Mesothelial cell of epicardium (in vitro differentiated cells): ENCODE data around the gene NCLN. TPM values are rescaled to one million over a fixed set of nuclear protein-coding genes. Genes with fewer than 3 reads are reported as not detected.

Experiments
- DNase-seq, 2 experiments: peaks; one replicate each; pipeline ENCODE4 v3.0.0; 2021; ENCODE audit warnings: low spot score in 2 of 2; ENCODE audit not compliant: unreplicated experiment in 2 of 2
- H3K27ac Mint-ChIP-seq: 2 replicates; pipeline ENCODE4 v1.8.0; 2021; ENCODE audit warnings: mixed read lengths
- H3K27me3 Mint-ChIP-seq: 2 replicates; pipeline ENCODE4 v1.8.0; 2021; ENCODE audit warnings: low read depth, mixed read lengths
- H3K36me3 Mint-ChIP-seq: 2 replicates; pipeline ENCODE4 v1.8.0; 2021; ENCODE audit warnings: mixed read lengths
- H3K4me1 Mint-ChIP-seq: 2 replicates; pipeline ENCODE4 v1.8.0; 2021; ENCODE audit warnings: mixed read lengths
- H3K4me3 Mint-ChIP-seq: 2 replicates; pipeline ENCODE4 v1.8.0; 2021; ENCODE audit warnings: mild to moderate bottlenecking, moderate library complexity, mixed read lengths
- H3K9me3 Mint-ChIP-seq: 2 replicates; pipeline ENCODE4 v1.8.0; 2021; ENCODE audit warnings: mixed read lengths
- total RNA-seq: library from RNA; stranded (reverse); gene quantifications from 3 replicates; pipeline ENCODE4 v1.2.1, GENCODE V29; 2021
- TF ChIP-seq, protein P1 (sequence below): fragments of 200-600 bp; sonication (generic); IDR thresholded peaks from one replicate; pipeline ENCODE4 v1.5.0; 2021; ENCODE audit warnings: antibody characterized with exemption; ENCODE audit not compliant: unreplicated experiment

NCLN gene
- total RNA-seq, 1 donor from 2014 or later = 51.2 TPM

DNA sequence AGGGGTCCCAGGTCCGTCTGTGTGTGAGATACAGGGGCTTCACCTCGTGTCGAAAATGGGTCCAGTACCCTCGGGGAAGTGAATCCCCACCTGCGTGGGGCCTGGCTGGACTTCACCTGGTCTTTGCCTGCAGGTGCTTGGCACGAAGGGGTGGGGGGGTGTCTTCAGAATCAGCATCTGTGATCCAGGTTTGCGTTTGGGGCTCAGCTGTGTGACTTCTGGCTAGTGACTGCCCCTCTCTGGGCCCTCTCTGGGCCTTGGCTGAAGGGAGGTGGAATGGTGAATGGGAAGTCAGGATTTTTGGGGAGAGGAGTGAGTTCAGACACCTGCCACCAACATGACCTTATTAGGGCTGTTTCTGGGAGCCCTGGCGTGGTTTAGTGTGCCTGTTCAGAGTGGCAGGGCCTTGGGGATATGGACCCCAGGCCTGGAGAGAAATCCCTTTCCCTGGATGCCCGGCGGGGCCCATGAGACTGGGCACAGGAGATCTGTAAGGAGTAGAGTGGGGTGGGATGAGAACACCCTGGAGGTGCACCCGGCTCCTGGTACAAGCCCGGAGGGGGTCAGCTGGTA lies 41.4 kb downstream of the NCLN start:
- H3K4me1 Mint-ChIP-seq = no peaks in the 10 kb centered on the region
- DNase-seq = no peak
- no peak overlapping the region for H3K4me3 Mint-ChIP-seq
- H3K36me3 Mint-ChIP-seq = no peaks in the 10 kb centered on the region
- H3K27ac Mint-ChIP-seq = no peak overlapping the region
- TF ChIP-seq, protein P1, sequence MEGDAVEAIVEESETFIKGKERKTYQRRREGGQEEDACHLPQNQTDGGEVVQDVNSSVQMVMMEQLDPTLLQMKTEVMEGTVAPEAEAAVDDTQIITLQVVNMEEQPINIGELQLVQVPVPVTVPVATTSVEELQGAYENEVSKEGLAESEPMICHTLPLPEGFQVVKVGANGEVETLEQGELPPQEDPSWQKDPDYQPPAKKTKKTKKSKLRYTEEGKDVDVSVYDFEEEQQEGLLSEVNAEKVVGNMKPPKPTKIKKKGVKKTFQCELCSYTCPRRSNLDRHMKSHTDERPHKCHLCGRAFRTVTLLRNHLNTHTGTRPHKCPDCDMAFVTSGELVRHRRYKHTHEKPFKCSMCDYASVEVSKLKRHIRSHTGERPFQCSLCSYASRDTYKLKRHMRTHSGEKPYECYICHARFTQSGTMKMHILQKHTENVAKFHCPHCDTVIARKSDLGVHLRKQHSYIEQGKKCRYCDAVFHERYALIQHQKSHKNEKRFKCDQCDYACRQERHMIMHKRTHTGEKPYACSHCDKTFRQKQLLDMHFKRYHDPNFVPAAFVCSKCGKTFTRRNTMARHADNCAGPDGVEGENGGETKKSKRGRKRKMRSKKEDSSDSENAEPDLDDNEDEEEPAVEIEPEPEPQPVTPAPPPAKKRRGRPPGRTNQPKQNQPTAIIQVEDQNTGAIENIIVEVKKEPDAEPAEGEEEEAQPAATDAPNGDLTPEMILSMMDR = no peak
- H3K27me3 Mint-ChIP-seq = peaks cover 47% of the 10 kb centered on the region
- H3K9me3 Mint-ChIP-seq = no peaks in the 10 kb centered on the region

DNA sequence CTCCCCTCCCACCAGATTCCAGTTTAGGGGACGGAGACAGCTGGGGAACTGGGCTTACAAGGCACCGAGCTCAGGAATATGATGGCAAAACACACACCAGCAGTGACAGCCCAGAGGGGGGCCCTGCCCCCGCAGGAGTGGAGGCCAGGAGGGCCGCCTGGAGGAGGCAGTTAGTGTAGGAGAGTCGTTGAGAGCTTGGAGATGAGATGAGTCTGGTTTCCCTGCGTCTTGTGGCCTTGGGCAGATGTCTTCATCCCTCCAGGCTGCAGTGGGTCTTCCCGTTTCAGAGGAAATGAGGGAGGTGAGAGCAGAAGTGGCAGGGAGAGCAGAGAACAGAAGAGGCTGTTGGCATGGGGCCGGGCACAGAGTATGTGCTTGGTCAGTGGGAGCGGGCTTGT lies 43.6 kb downstream of the NCLN start:
- H3K27ac Mint-ChIP-seq = no peak overlapping the region
- no peak overlapping the region for H3K4me3 Mint-ChIP-seq
- no peaks in the 10 kb centered on the region for H3K4me1 Mint-ChIP-seq
- peaks cover 51% of the 10 kb centered on the region for H3K27me3 Mint-ChIP-seq
- H3K36me3 Mint-ChIP-seq = no peaks in the 10 kb centered on the region
- TF ChIP-seq, protein P1 = no peak
- no peaks in the 10 kb centered on the region for H3K9me3 Mint-ChIP-seq
- DNase-seq = no peak

DNA sequence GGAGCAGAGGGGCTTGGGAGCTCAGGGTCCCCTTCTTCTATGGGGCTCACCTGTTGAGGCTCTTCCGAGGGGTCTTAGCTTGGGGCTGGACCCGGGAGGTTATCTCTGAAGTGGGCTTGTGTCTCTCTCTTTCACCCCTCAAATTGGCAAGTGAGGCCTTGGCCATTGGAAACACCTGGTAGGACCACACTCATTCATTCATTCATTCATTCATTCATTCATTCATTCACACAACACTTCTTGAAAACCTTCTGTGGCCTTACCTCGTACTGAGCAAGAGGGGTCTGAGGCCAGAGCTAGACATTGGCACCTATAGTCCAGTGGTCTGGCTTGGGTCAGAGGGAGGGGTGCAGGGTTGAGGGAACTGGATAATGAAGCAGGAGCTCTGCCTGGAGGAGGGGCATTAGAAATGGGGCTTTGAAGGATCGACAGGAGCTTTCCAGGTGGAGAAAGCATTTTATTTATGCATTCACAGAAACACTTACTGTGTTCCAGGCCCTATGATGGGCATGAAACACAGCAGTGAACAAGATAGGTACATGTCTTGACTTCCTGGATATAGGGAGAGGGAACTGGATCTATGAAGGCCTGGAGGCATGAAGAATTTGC lies 44.3 kb downstream of the NCLN start:
- no peak overlapping the region for H3K4me3 Mint-ChIP-seq
- H3K27ac Mint-ChIP-seq = no peak overlapping the region
- TF ChIP-seq, protein P1 = no peak
- H3K9me3 Mint-ChIP-seq = no peaks in the 10 kb centered on the region
- no peak for DNase-seq
- H3K4me1 Mint-ChIP-seq = no peaks in the 10 kb centered on the region
- peaks cover 55% of the 10 kb centered on the region for H3K27me3 Mint-ChIP-seq
- H3K36me3 Mint-ChIP-seq = no peaks in the 10 kb centered on the region

DNA sequence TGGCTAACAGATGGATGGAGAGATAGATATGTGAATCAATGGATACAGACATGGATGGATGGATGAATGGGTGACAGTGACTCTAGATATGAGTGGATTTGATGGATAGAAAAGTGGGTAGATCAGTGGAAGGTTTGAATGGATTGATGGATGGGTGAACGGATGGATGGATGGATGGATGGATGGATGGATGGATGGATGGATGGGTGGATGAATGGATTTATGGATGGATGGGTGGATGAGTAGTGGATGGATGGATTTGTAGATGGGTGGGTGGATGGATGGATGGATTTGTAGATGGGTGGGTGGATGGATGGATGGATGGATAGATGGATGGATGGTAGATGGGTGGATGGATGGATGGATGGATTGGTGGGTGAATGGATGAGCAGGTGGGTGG lies 45.6 kb downstream of the NCLN start:
- TF ChIP-seq, protein P1 = no peak
- Mint-ChIP-seq H3K27me3 (peaks cover 50% of the 10 kb centered on the region), H3K4me1 (no peaks in the 10 kb centered on the region), H3K4me3 (no peak overlapping the region), H3K36me3 (no peaks in the 10 kb centered on the region), H3K9me3 (no peaks in the 10 kb centered on the region), H3K27ac (no peak overlapping the region)
- DNase-seq = no peak

DNA sequence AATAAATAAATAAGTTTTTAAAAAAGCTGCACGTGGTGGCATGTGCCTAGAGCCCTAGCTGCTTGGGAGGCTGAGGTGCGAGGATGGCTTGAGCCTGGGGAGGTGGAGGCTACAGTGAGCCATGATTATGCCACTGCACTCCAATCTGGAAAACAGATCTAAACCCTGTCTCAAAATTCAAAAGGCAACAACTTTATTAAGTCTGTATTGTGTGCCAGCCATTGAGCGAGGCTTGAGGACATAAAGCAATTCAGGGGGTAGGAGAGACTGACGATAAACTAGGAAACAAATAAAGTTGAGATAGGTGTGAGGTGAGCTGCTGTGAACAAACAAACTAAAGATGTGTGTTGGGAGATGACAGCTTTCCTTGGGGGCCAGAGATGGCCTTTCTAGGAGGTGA lies 47.4 kb downstream of the NCLN start:
- Mint-ChIP-seq H3K27me3 (peaks cover 32% of the 10 kb centered on the region), H3K4me3 (no peak overlapping the region), H3K4me1 (no peaks in the 10 kb centered on the region), H3K36me3 (no peaks in the 10 kb centered on the region), H3K27ac (no peak overlapping the region), H3K9me3 (no peaks in the 10 kb centered on the region)
- TF ChIP-seq, protein P1 = no peak
- no peak for DNase-seq

DNA sequence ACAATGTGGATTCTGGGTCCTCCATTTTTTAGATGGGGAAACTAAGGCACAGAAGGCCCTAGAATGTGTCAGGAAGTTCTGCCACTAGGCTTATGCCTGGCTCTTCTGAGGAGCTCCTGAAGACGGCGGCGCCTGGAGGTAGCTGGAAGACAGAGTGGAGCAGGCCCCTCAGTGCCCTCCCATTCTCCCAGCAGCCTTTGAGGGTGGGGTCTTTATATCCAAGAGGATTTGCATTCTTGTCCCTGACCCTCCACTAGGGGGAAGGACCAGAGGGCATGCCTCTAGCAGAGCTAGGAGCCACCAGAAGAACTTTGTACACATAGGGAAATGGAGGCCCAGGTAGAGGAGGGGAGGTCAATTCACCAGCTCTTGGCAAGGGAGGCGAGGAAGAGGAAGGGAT lies 48.1 kb downstream of the NCLN start:
- TF ChIP-seq, protein P1 = no peak
- Mint-ChIP-seq H3K27ac (no peak overlapping the region), H3K4me3 (no peak overlapping the region), H3K27me3 (peaks cover 29% of the 10 kb centered on the region), H3K9me3 (no peaks in the 10 kb centered on the region), H3K36me3 (no peaks in the 10 kb centered on the region), H3K4me1 (no peaks in the 10 kb centered on the region)
- no peak for DNase-seq
